PC-9 (cell line): Measurements from ENCODE around the gene LIPC. TPM values are rescaled to one million over a fixed set of nuclear protein-coding genes. Genes with fewer than 3 reads are reported as not detected.

Experiments used
- BruUV-seq: library from RNA; stranded (reverse); fragments of 400-500 nt; replicated peaks from 2 replicates; lab custom pipeline; 2021; lab: Mats Ljungman, UMichigan
- CTCF ChIA-PET: fragments of 300-600 bp; sonication (Branson Sonifier 250); formaldehyde crosslinking; loops from one replicate; lab custom pipeline; 2022; ENCODE audit warnings: antibody characterized with exemption; lab: Charles Lee
- POLR2A ChIA-PET: fragments of 300-600 bp; sonication (Branson Sonifier 250); formaldehyde crosslinking; loops from one replicate; lab custom pipeline; 2022; ENCODE audit warnings: antibody characterized with exemption; ENCODE audit not compliant: unreplicated experiment; lab: Charles Lee
- DNase-seq, 2 experiments: peaks; one replicate each; pipeline versions ENCODE4 v3.0.0 to v3.0.0-alpha.2; 2015 to 2022; ENCODE audit warnings: mixed read lengths in 1 of 2
- H2AFZ ChIP-seq: fragments of 200-600 bp; sonication (generic); 2 replicates; pipeline ENCODE4 v1.8.1; 2017; ENCODE audit warnings: antibody characterized with exemption
- H3F3A ChIP-seq: fragments of 200-600 bp; sonication (generic); 2 replicates; pipeline ENCODE4 v1.8.1; 2017; ENCODE audit warnings: antibody characterized with exemption, mild to moderate bottlenecking, low read depth; ENCODE audit not compliant: insufficient read depth
- H3K27ac ChIP-seq: fragments of 200-600 bp; sonication (generic); 2 replicates; pipeline ENCODE4 v1.6.1; 2016; ENCODE audit warnings: mixed run types
- H3K27me3 ChIP-seq: fragments of 200-600 bp; sonication (generic); 2 replicates; pipeline ENCODE4 v1.6.1; 2016; ENCODE audit warnings: low read depth, mixed run types; ENCODE audit not compliant: insufficient read depth
- H3K36me3 ChIP-seq: fragments of 200-600 bp; sonication (generic); 2 replicates; pipeline ENCODE4 v1.6.1; 2016; ENCODE audit warnings: low read depth, mixed run types
- H3K4me1 ChIP-seq: fragments of 200-600 bp; sonication (generic); replicated peaks from 2 replicates; pipeline ENCODE4 v1.6.1; 2016; ENCODE audit warnings: mixed run types; ENCODE audit not compliant: insufficient read depth
- H3K4me2 ChIP-seq: fragments of 200-600 bp; sonication (generic); 2 replicates; pipeline ENCODE4 v1.6.1; 2017; ENCODE audit warnings: mixed run types
- H3K4me3 ChIP-seq: fragments of 200-600 bp; sonication (generic); 2 replicates; pipeline ENCODE4 v1.6.1; 2016; ENCODE audit warnings: mixed run types
- H3K79me2 ChIP-seq: fragments of 200-600 bp; sonication (generic); 2 replicates; pipeline ENCODE4 v1.6.1; 2017; ENCODE audit warnings: low read depth, mixed run types
- H3K9me2 ChIP-seq: fragments of 200-600 bp; sonication (generic); 2 replicates; pipeline ENCODE4 v1.8.1; 2017; ENCODE audit warnings: mild to moderate bottlenecking; ENCODE audit not compliant: insufficient read depth
- H3K9me3 ChIP-seq: fragments of 200-600 bp; sonication (generic); 2 replicates; pipeline ENCODE4 v1.8.1; 2016; ENCODE audit warnings: low read depth; ENCODE audit not compliant: insufficient read depth
- H4K20me1 ChIP-seq: fragments of 200-600 bp; sonication (generic); 2 replicates; pipeline ENCODE4 v1.8.1; 2017; ENCODE audit not compliant: insufficient read depth
- CTCF ChIP-seq: fragments of 200-600 bp; sonication (generic); conservative IDR thresholded peaks from 2 replicates; pipeline ENCODE4 v1.6.1; 2017; ENCODE audit warnings: mixed run types, antibody characterized with exemption, mild to moderate bottlenecking, moderate library complexity
- EZH2 ChIP-seq: fragments of 200-600 bp; sonication (generic); IDR thresholded peaks from 2 replicates; pipeline ENCODE4 v1.8.0; 2017; ENCODE audit warnings: antibody characterized with exemption, low read depth
- intact Hi-C: fragments of 100-400 bp; cut with micrococcal nuclease; formaldehyde crosslinking; loops from one replicate; pipeline ENCODE4 v1.10.0; 2022; ENCODE audit not compliant: unreplicated experiment
- total RNA-seq: library from RNA; stranded (reverse); gene quantifications from 2 replicates; pipeline ENCODE4 v1.2.3, GENCODE V29; 2021

Gene LIPC
- total RNA-seq, 1 experiment from 2014 or later, result not detected

GRCh38 chr15:58616171-58616570 is 184.4 kb downstream of the LIPC start:
- Histone ChIP-seq H3K79me2 (peaks cover 17% of the 10 kb centered on the region; the same call in 1 of the 2 replicates), H3K27me3 (no peaks in the 10 kb centered on the region), H3F3A (peaks cover 5% of the 10 kb centered on the region; the same call in 1 of the 2 replicates), H2AFZ (no peak overlapping the region), H3K36me3 (peaks cover 6% of the 10 kb centered on the region; the same call in 1 of the 2 replicates), H3K9me3 (no peaks in the 10 kb centered on the region; the same call in 1 of the 2 replicates), H3K4me3 (no peak overlapping the region), H3K4me2 (no peak overlapping the region), H3K4me1 (no peaks in the 10 kb centered on the region), H3K9me2 (no peaks in the 10 kb centered on the region), H3K27ac (no peak overlapping the region), H4K20me1 (no peaks in the 10 kb centered on the region)
- CTCF ChIA-PET, result no interaction called here
- no TSS peak for BruUV-seq
- POLR2A ChIA-PET, result no interaction called here
- TF ChIP-seq CTCF, result no peak
- TF ChIP-seq EZH2, result no peak
- intact Hi-C loops, result no loop called here
- DNase-seq, result no peak
